ENCODE results near the gene IRGQ. TPM values are rescaled to one million over a fixed set of nuclear protein-coding genes. Genes with fewer than 3 reads are reported as not detected.

Gene IRGQ
- total and polyA plus RNA-seq, 2 experiments from 2014 or later = 8.4 to 49.6 TPM

- TF ChIP-seq ZNF462 (CRISPR knock-in tag; IDR thresholded peaks at IDR 0.05) (no peak), CTCF (conservative IDR thresholded peaks at IDR 0.05; ENCODE audit: low read depth in 2 of 2) (no peak), POLR2AphosphoS5 (IDR thresholded peaks at IDR 0.05; ENCODE audit: low read depth) (no peak), NANOG (IDR thresholded peaks at IDR 0.05; ENCODE audit: borderline replicate concordance) (no peak), STAT1 (IDR thresholded peaks at IDR 0.05; ENCODE audit: unreplicated experiment) (no peak)
Observed at GRCh38 chr19:43554317-43554895, 41.5 kb downstream of the IRGQ start (continued).

- peaks cover 4% of the 10 kb centered on the region; the same call in 1 of the 2 replicates for H3K4me1 ChIP-seq (ENCODE audit: insufficient read depth)
- Mint-ChIP-seq H3K9me3 (no peaks in the 10 kb centered on the region), H3K36me3 (ENCODE audit: low read depth) (peaks cover 46% of the 10 kb centered on the region), H3K4me3 (no peak overlapping the region), H3K4me1 (peaks cover 9% of the 10 kb centered on the region), H3K27ac (no peak overlapping the region), H3K27me3 (ENCODE audit: insufficient read depth, low read depth, poor library complexity) (peaks cover 4% of the 10 kb centered on the region)
- H3K4me2 ChIP-seq = no peak overlapping the region
- no peak overlapping the region for H3K27ac ChIP-seq (ENCODE audit: low read depth)
- no peak overlapping the region for H3K4me3 ChIP-seq
- no peaks in the 10 kb centered on the region for H3F3A ChIP-seq (replicated peaks; ENCODE audit: low read depth)
- no peaks in the 10 kb centered on the region for H3K79me2 ChIP-seq (replicated peaks; ENCODE audit: insufficient read depth)
- no peaks in the 10 kb centered on the region for H3K9me2 ChIP-seq (ENCODE audit: insufficient read depth)
- no peak overlapping the region for H2AFZ ChIP-seq
- ATAC-seq (no peak), DNase-seq (ENCODE audit: low spot score) (no peak)
- H3K36me3 ChIP-seq (ENCODE audit: insufficient read depth) = no peaks in the 10 kb centered on the region; the same call in 1 of the 2 replicates
- H4K20me1 ChIP-seq (replicated peaks; ENCODE audit: insufficient read depth) = no peaks in the 10 kb centered on the region
- H3K27me3 ChIP-seq (ENCODE audit: insufficient read depth) = no peaks in the 10 kb centered on the region
- TF ChIP-seq CTCF (conservative IDR thresholded peaks at IDR 0.05; ENCODE audit: low read depth in 2 of 2) (no peak), JUNB (IDR thresholded peaks at IDR 0.05; ENCODE audit: unreplicated experiment) (no peak), ETS1 (IDR thresholded peaks at IDR 0.05) (no peak), CREB1 (CRISPR knock-in tag; IDR thresholded peaks at IDR 0.05; ENCODE audit: low read depth) (no peak), STAT1 (IDR thresholded peaks at IDR 0.05; ENCODE audit: unreplicated experiment) (no peak), ZNF331 (CRISPR knock-in tag; IDR thresholded peaks at IDR 0.05; ENCODE audit: low read depth) (no peak), EZH2phosphoT487 (IDR thresholded peaks at IDR 0.05; ENCODE audit: unreplicated experiment) (no peak)
Observed at GRCh38 chr19:43553656-43554055, 42.3 kb downstream of the IRGQ start.
